ENCODE results near the gene NXPH4. TPM values are rescaled to one million over a fixed set of nuclear protein-coding genes. Genes with fewer than 3 reads are reported as not detected.
A peak's percentile ranks its signal among the peaks of the same experiment; 100 is the strongest.

The NXPH4 gene
- total RNA-seq, 6 donors from 2014 or later: 0.20 to 0.94 (median 0.22) TPM; not detected in 3

- H3K4me1 ChIP-seq: no peaks in the 10 kb centered on the region
- no peaks in the 10 kb centered on the region for H3K36me3 ChIP-seq
- DNase-seq (no peak), ATAC-seq (ENCODE audit: low FRiP score in 2 of 2) (peak in 1 of 2 donors; percentile 66)
- H3K27ac ChIP-seq: no peak overlapping the region
- WGBS, 2 donors: 72 to 81% methylated on average over 7 of the region's 7 CpGs
- H3K4me3 ChIP-seq: peak overlapping the region in 2 of 4 donors; percentile 4 to 19
- no peaks in the 10 kb centered on the region for H3K9me3 ChIP-seq
- TF ChIP-seq POLR2AphosphoS5 (IDR thresholded peaks at IDR 0.05) (no peak), EP300 (IDR thresholded peaks at IDR 0.05) (no peak), POLR2A (IDR thresholded peaks at IDR 0.05) (no peak), CTCF (IDR thresholded peaks at IDR 0.05) (no peak)
- peaks cover 0 to 2% (median 0%) of the 10 kb centered on the region in 4 donors for H3K27me3 ChIP-seq
Observed at GRCh38 chr12:57248934-57249742, 32.5 kb downstream of the NXPH4 start.

GRCh38 chr12:57250541-57250940 is 33.9 kb downstream of the NXPH4 start:
- no peak for TF ChIP-seq CTCF (IDR thresholded peaks at IDR 0.05)
- no peak for TF ChIP-seq POLR2A (IDR thresholded peaks at IDR 0.05)
- no peak for TF ChIP-seq EP300 (IDR thresholded peaks at IDR 0.05)

GRCh38 chr12:57250956-57251355 is 34.4 kb downstream of the NXPH4 start, which contains the start of gene STAC3:
Gene STAC3, minus strand, starts transcription at chr12:57251187. Its CDS starts 1,551 bp downstream, at chr12:57249636.
- no peak for DNase-seq

More at GRCh38 chr12:57250541-57250940, 33.9 kb downstream of the NXPH4 start:
- no peak for ATAC-seq (ENCODE audit: low FRiP score in 2 of 2)
- no peaks in the 10 kb centered on the region for H3K9me3 ChIP-seq
- DNase-seq: no peak
- no peaks in the 10 kb centered on the region for H3K4me1 ChIP-seq
- WGBS, 2 donors: 78 to 84% methylated on average over 3 of the region's 3 CpGs
- no peak overlapping the region for H3K27ac ChIP-seq
- no peak overlapping the region for H3K4me3 ChIP-seq
- H3K27me3 ChIP-seq: no peaks in the 10 kb centered on the region
- H3K36me3 ChIP-seq: peaks cover 3 to 10% (median 8%) of the 10 kb centered on the region in 4 donors

GRCh38 chr12:57254506-57255280 is 38.1 kb downstream of the NXPH4 start:
- Histone ChIP-seq H3K27me3 (no peaks in the 10 kb centered on the region), H3K27ac (no peak overlapping the region), H3K4me3 (no peak overlapping the region), H3K36me3 (peaks cover 23 to 51% (median 35%) of the 10 kb centered on the region in 4 donors), H3K9me3 (no peaks in the 10 kb centered on the region), H3K4me1 (no peaks in the 10 kb centered on the region)
- DNase-seq: no peak
- TF ChIP-seq CTCF (IDR thresholded peaks at IDR 0.05) (no peak), POLR2A (IDR thresholded peaks at IDR 0.05) (no peak), EP300 (IDR thresholded peaks at IDR 0.05) (no peak)
- 90 to 95% methylated on average over 13 of the region's 14 CpGs for WGBS, 2 donors
- peak in 1 of 2 donors; percentile 19 for ATAC-seq (ENCODE audit: low FRiP score in 2 of 2)

More at GRCh38 chr12:57250956-57251355, 34.4 kb downstream of the NXPH4 start, which contains the start of gene STAC3:
- Histone ChIP-seq H3K36me3 (peaks cover 6 to 14% (median 11%) of the 10 kb centered on the region in 4 donors), H3K4me3 (no peak within 1 kb of the TSS), H3K9me3 (no peaks in the 10 kb centered on the region), H3K27ac (no peak within 1 kb of the TSS), H3K4me1 (no peaks in the 10 kb centered on the region), H3K27me3 (no peaks in the 10 kb centered on the region)
- no peak for ATAC-seq (ENCODE audit: low FRiP score in 2 of 2)
- 70 to 73% methylated on average over 7 of the region's 7 CpGs for WGBS, 2 donors
- TF ChIP-seq EP300 (IDR thresholded peaks at IDR 0.05) (no peak), CTCF (IDR thresholded peaks at IDR 0.05) (no peak), POLR2A (IDR thresholded peaks at IDR 0.05) (no peak), POLR2AphosphoS5 (IDR thresholded peaks at IDR 0.05) (no peak)
